ENCODE measurements around the gene ZEB2. TPM values are rescaled to one million over a fixed set of nuclear protein-coding genes. Genes with fewer than 3 reads are reported as not detected.

The ZEB2 gene
- total and polyA plus RNA-seq, 2 donors (not counting 3 experiments of a cell fraction or from before 2014, with no cell fraction given): 17.9 to 49.6 TPM

DNA sequence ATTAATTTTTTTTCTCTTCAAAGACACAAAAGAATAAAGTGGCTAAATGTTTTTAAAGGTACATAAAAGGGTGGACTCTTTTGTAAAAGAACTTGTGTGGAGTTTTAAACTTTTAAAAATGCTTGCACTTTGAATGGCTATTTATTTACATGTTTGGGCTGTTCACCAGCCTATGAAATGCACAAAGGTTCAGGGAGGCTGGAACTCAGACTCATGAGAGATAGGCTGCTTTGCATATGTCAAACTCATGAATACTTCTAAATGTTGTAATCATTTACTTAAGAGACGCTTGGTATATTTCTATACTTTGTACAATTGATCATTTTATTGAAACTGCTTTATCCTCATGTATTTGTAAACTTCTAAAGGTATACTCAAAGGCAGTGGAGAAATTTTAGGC, 79.9 kb downstream of the ZEB2 start:
- no TSS peak for BruUV-seq (replicated peaks)
- H3K9ac ChIP-seq (replicated peaks; ENCODE audit: extremely low read depth, insufficient read depth, low read length): no peak overlapping the region
- H3K36me3 ChIP-seq (ENCODE audit: control insufficient read depth in 2 of 2, extremely low read depth in 1 of 2, insufficient read depth in 2 of 2, low read length in 2 of 2): peaks cover 0 to 2% of the 10 kb centered on the region in 2 experiments
- no peak overlapping the region for H2AFZ ChIP-seq (ENCODE audit: low read depth, low read length)
- no peak overlapping the region for H3K4me2 ChIP-seq (ENCODE audit: insufficient read depth, low read length)
- no peak for TF ChIP-seq MYC (IDR thresholded peaks at IDR 0.05; ENCODE audit: low read depth, low read length)
- TF ChIP-seq POLR2A (IDR thresholded peaks at IDR 0.05; ENCODE audit: low read depth, low read length): no peak
- no peak for TF ChIP-seq CTCF (IDR thresholded peaks at IDR 0.05; ENCODE audit: extremely low read depth in 1 of 2, insufficient read depth in 1 of 2, low read depth in 1 of 2, low read length in 2 of 2)
- TF ChIP-seq JUN (IDR thresholded peaks at IDR 0.05; ENCODE audit: borderline replicate concordance, insufficient read depth, insufficient read length, low read depth): no peak
- no peak for TF ChIP-seq GATA2 (IDR thresholded peaks at IDR 0.05; ENCODE audit: insufficient read depth, insufficient read length, low read depth, low read length)
- no peak for TF ChIP-seq FOS (IDR thresholded peaks at IDR 0.05; ENCODE audit: borderline replicate concordance, insufficient read depth, low read length)
- no peak for TF ChIP-seq POLR2AphosphoS5 (IDR thresholded peaks at IDR 0.05; ENCODE audit: insufficient read depth, low read depth, low read length)
- peaks cover 17% of the 10 kb centered on the region for H3K79me2 ChIP-seq (ENCODE audit: control insufficient read depth, insufficient read depth, low read length)
- no peaks in the 10 kb centered on the region for H3K9me3 ChIP-seq (replicated peaks; ENCODE audit: control insufficient read depth, insufficient read depth, low read length)
- CTCF ChIA-PET: interaction anchor here (4.4 kb wide), 1 partner anchor 10 kb away, joined by 29 read pairs; no protein-coding TSS in a partner anchor
- no peaks in the 10 kb centered on the region for H3K9me1 ChIP-seq (replicated peaks; ENCODE audit: control insufficient read depth, extremely low read depth, insufficient read depth, low read length)
- H3K27me3 ChIP-seq (ENCODE audit: control insufficient read depth in 2 of 2, insufficient read depth in 2 of 2, low read length in 2 of 2): no peaks in the 10 kb centered on the region
- H4K20me1 ChIP-seq (replicated peaks; ENCODE audit: control insufficient read depth, extremely low read depth, insufficient read depth, low read length): no peaks in the 10 kb centered on the region
- H3K4me1 ChIP-seq (ENCODE audit: control insufficient read depth, extremely low read depth, insufficient read depth, low read length): peaks cover 15% of the 10 kb centered on the region
- POLR2A ChIA-PET: no interaction called here
- intact Hi-C loops (cut with micrococcal nuclease) (no loop called here), dilution Hi-C loops (cut with MboI; ENCODE audit: extremely low pct_ligation_motif_present, low sequenced_read_pairs) (no loop called here)
- FAIRE-seq: no peak
- no peak overlapping the region for H3K4me3 ChIP-seq (replicated peaks in 1 of 3; ENCODE audit: insufficient read depth in 1 of 3, low read depth in 1 of 3, low read length in 3 of 3)
- H3K27ac ChIP-seq (ENCODE audit: insufficient read depth, low read depth, low read length): no peak overlapping the region
- DNase-seq (ENCODE audit: low read depth, low spot score): no peak

Measured in endothelial cell of umbilical vein (primary cell).